IMR-90 (cell line): Measurements from ENCODE around the gene CAMTA2. TPM values are rescaled to one million over a fixed set of nuclear protein-coding genes. Genes with fewer than 3 reads are reported as not detected.
A peak's percentile ranks its signal among the peaks of the same experiment; 100 is the strongest.

Source experiments
- ATAC-seq: fragments of 200-7000 bp; cut with Tn5 transposase; 2 replicates; pipeline ENCODE4 v1.9.1; 2020; ENCODE audit warnings: low read depth, mild to moderate bottlenecking, moderate library complexity
- BruUV-seq: library from RNA; stranded (reverse); fragments of 400-500 nt; replicated peaks from 2 replicates; lab custom pipeline; 2021; lab: Mats Ljungman, UMichigan
- CTCF ChIA-PET: fragments of 300-600 bp; formaldehyde crosslinking; extraction: SDS; loops from one replicate; lab custom pipeline; 2021; ENCODE audit warnings: antibody characterized with exemption; lab: Yijun Ruan, JAX
- POLR2A ChIA-PET: fragments of 300-600 bp; sonication (Branson Sonifier 250); formaldehyde crosslinking; loops from one replicate; lab custom pipeline; 2022; ENCODE audit warnings: antibody characterized with exemption; ENCODE audit not compliant: unreplicated experiment; lab: Charles Lee
- DNase-seq: peaks from one replicate; pipeline ENCODE4 v3.0.0; 2013
- H2AFZ ChIP-seq: replicated peaks from 2 replicates; pipeline ENCODE3; 2013; ENCODE audit warnings: low read length, mild to moderate bottlenecking; ENCODE audit not compliant: poor library complexity
- H2AK5ac ChIP-seq: 2 replicates; pipeline ENCODE4 v1.6.1; 2013; ENCODE audit warnings: low read depth, low read length, inconsistent platforms
- H2AK9ac ChIP-seq: replicated peaks from 2 replicates; pipeline ENCODE3; 2013; ENCODE audit warnings: mild to moderate bottlenecking, low read depth, low read length, moderate library complexity; ENCODE audit not compliant: poor library complexity
- H2BK120ac ChIP-seq: 2 replicates; pipeline ENCODE4 v1.6.1; 2013; ENCODE audit warnings: low read depth, low read length, inconsistent platforms
- H2BK15ac ChIP-seq: 3 replicates; pipeline ENCODE4 v1.6.1; 2013; ENCODE audit warnings: low read depth, low read length, inconsistent platforms
- H2BK20ac ChIP-seq: 2 replicates; pipeline ENCODE4 v1.6.1; 2013; ENCODE audit warnings: low read depth, mild to moderate bottlenecking, inconsistent platforms, low read length, moderate library complexity
- H2BK5ac ChIP-seq: 2 replicates; pipeline ENCODE4 v1.6.1; 2013; ENCODE audit warnings: mild to moderate bottlenecking, low read depth, low read length, inconsistent platforms; ENCODE audit not compliant: poor library complexity, severe bottlenecking
- H3K14ac ChIP-seq: replicated peaks from 2 replicates; pipeline ENCODE4 v1.6.1; 2013; ENCODE audit warnings: low read depth, low read length, inconsistent platforms
- H3K18ac ChIP-seq: 2 replicates; pipeline ENCODE4 v1.6.1; 2013; ENCODE audit warnings: low read depth, low read length, control low read depth
- H3K23ac ChIP-seq: 2 replicates; pipeline ENCODE4 v1.6.1; 2013; ENCODE audit warnings: low read depth, low read length, inconsistent platforms
- H3K27ac ChIP-seq: 2 replicates; pipeline ENCODE4 v1.5.1; 2013; ENCODE audit warnings: mild to moderate bottlenecking, control low read depth, low read length; ENCODE audit not compliant: insufficient read depth
- H3K27me3 ChIP-seq: 2 replicates; pipeline ENCODE4 v1.6.1; 2013; ENCODE audit warnings: low read length; ENCODE audit not compliant: control insufficient read depth, insufficient read depth
- H3K36me3 ChIP-seq: 2 replicates; pipeline ENCODE4 v1.6.1; 2013; ENCODE audit warnings: low read length, mixed read lengths; ENCODE audit not compliant: control insufficient read depth, insufficient read depth
- H3K4ac ChIP-seq: 2 replicates; pipeline ENCODE4 v1.6.1; 2013; ENCODE audit warnings: low read depth, low read length, inconsistent platforms
- H3K4me1 ChIP-seq: 2 replicates; pipeline ENCODE4 v1.6.1; 2013; ENCODE audit warnings: low read length, mixed read lengths; ENCODE audit not compliant: control insufficient read depth, insufficient read depth
- H3K4me2 ChIP-seq: 2 replicates; pipeline ENCODE4 v1.6.1; 2013; ENCODE audit warnings: low read depth, mild to moderate bottlenecking, control low read depth, low read length, moderate library complexity
- H3K4me3 ChIP-seq: 2 replicates; pipeline ENCODE4 v1.5.1; 2013; ENCODE audit warnings: low read depth, mild to moderate bottlenecking, control low read depth, low read length, moderate library complexity; ENCODE audit not compliant: insufficient read depth
- H3K56ac ChIP-seq: 2 replicates; pipeline ENCODE4 v1.6.1; 2013; ENCODE audit warnings: low read length, inconsistent platforms; ENCODE audit not compliant: insufficient read depth; ENCODE audit errors: extremely low read depth
- H3K79me1 ChIP-seq, 2 experiments: 2 replicates each; pipeline ENCODE4 v1.6.1; 2013; ENCODE audit warnings: low read length in 2 of 2, inconsistent platforms in 1 of 2, low read depth in 1 of 2
- H3K9ac ChIP-seq: 2 replicates; pipeline ENCODE4 v1.6.1; 2013; ENCODE audit warnings: low read depth, low read length, control low read depth
- H3K9me1 ChIP-seq: 2 replicates; pipeline ENCODE4 v1.6.1; 2013; ENCODE audit warnings: low read length, inconsistent platforms; ENCODE audit not compliant: insufficient read depth
- H3K9me3 ChIP-seq: 2 replicates; pipeline ENCODE4 v1.6.1; 2013; ENCODE audit warnings: low read length; ENCODE audit not compliant: control insufficient read depth, insufficient read depth
- H4K20me1 ChIP-seq: 2 replicates; pipeline ENCODE4 v1.6.1; 2013; ENCODE audit warnings: low read length, inconsistent platforms; ENCODE audit not compliant: insufficient read depth
- H4K5ac ChIP-seq: 2 replicates; pipeline ENCODE4 v1.6.1; 2013; ENCODE audit warnings: mild to moderate bottlenecking, low read depth, low read length, control low read depth
- H4K8ac ChIP-seq, 2 experiments: 2 replicates each; pipeline ENCODE4 v1.6.1; 2013; ENCODE audit warnings: low read depth in 2 of 2, low read length in 2 of 2, control low read depth in 1 of 2, inconsistent platforms in 1 of 2
- H4K91ac ChIP-seq: 2 replicates; pipeline ENCODE4 v1.6.1; 2013; ENCODE audit warnings: low read depth, low read length, inconsistent platforms; ENCODE audit not compliant: insufficient read depth
- BHLHE40 ChIP-seq: fragments of 150-350 bp; IDR thresholded peaks from 2 replicates; pipeline ENCODE4 v1.6.1; 2016; ENCODE audit warnings: mild to moderate bottlenecking, low read depth, low read length
- CEBPB ChIP-seq: IDR thresholded peaks from 2 replicates; pipeline ENCODE4 v1.6.1; 2012; ENCODE audit warnings: low read depth, low read length, improper control_type of control experiment
- CTCF ChIP-seq: conservative IDR thresholded peaks from 2 replicates; pipeline ENCODE4 v1.5.1; 2012; ENCODE audit warnings: mild to moderate bottlenecking, low read depth, low read length, improper control_type of control experiment
- ELK1 ChIP-seq: fragments of 150-350 bp; IDR thresholded peaks from 2 replicates; pipeline ENCODE4 v1.6.1; 2016; ENCODE audit warnings: low read depth, mild to moderate bottlenecking, low read length, moderate library complexity, borderline replicate concordance
- FOS ChIP-seq: fragments of 150-350 bp; IDR thresholded peaks from 2 replicates; pipeline ENCODE4 v1.6.1; 2016; ENCODE audit warnings: low read depth, low read length
- MAFK ChIP-seq: IDR thresholded peaks from 2 replicates; pipeline ENCODE4 v1.6.1; 2012; ENCODE audit warnings: low read depth, low read length, improper control_type of control experiment
- MAZ ChIP-seq: IDR thresholded peaks from 2 replicates; pipeline ENCODE4 v1.6.1; 2012; ENCODE audit warnings: low read depth, mild to moderate bottlenecking, low read length, improper control_type of control experiment, moderate library complexity, borderline replicate concordance
- MXI1 ChIP-seq: IDR thresholded peaks from 2 replicates; pipeline ENCODE4 v1.6.1; 2012; ENCODE audit warnings: low read depth, mild to moderate bottlenecking, low read length, moderate library complexity, borderline replicate concordance
- NFE2L2 ChIP-seq: fragments of 150-350 bp; IDR thresholded peaks from 2 replicates; pipeline ENCODE4 v1.6.1; 2016; ENCODE audit warnings: low read depth, mild to moderate bottlenecking, low read length
- POLR2A ChIP-seq: IDR thresholded peaks from 2 replicates; pipeline ENCODE4 v1.6.1; 2012; ENCODE audit warnings: mild to moderate bottlenecking, low read depth, low read length
- RAD21 ChIP-seq: IDR thresholded peaks from 2 replicates; pipeline ENCODE4 v1.6.1; 2012; ENCODE audit warnings: low read length, improper control_type of control experiment
- RCOR1 ChIP-seq: IDR thresholded peaks from 2 replicates; pipeline ENCODE4 v1.6.1; 2012; ENCODE audit warnings: mild to moderate bottlenecking, low read length, improper control_type of control experiment; ENCODE audit not compliant: insufficient replicate concordance
- RFX5 ChIP-seq: IDR thresholded peaks from 2 replicates; pipeline ENCODE4 v1.8.0; 2012; ENCODE audit warnings: low read depth, mild to moderate bottlenecking, low read length, moderate library complexity
- SMC3 ChIP-seq: fragments of 150-350 bp; IDR thresholded peaks from 2 replicates; pipeline ENCODE4 v1.6.1; 2016; ENCODE audit warnings: low read depth, mild to moderate bottlenecking, antibody characterized with exemption, low read length, moderate library complexity
- USF2 ChIP-seq: fragments of 150-350 bp; IDR thresholded peaks from 2 replicates; pipeline ENCODE4 v1.6.1; 2017; ENCODE audit warnings: mild to moderate bottlenecking, antibody characterized with exemption, low read length, low read depth
- WGBS, 2 experiments: methylation state at CpG; one replicate each; pipeline versions ENCODE4 v1.1.5 to v1.1.7; 2013; ENCODE audit warnings: missing lambda C conversion rate in 2 of 2; ENCODE audit not compliant: insufficient read length in 1 of 2; ENCODE audit errors: extremely low coverage in 2 of 2; 5-methylcytosine and 5-hydroxymethylcytosine counted together
- dilution Hi-C: fragments of 300-500 bp; cut with HindIII; formaldehyde crosslinking; loops from one replicate; pipeline ENCODE4 v1.14.3; 2018; ENCODE audit warnings: low sequenced_read_pairs; ENCODE audit not compliant: unreplicated experiment
- in situ Hi-C: fragments of 300-500 bp; cut with MboI; formaldehyde crosslinking; loops from 3 replicates; pipeline ENCODE4 v1.14.3; 2019; ENCODE audit warnings: low sequenced_read_pairs, inconsistent platforms, mixed read lengths
- intact Hi-C: fragments of 100-400 bp; cut with micrococcal nuclease; formaldehyde crosslinking; loops from 2 replicates; pipeline ENCODE4 v1.10.0; 2022
- polyA plus RNA-seq, 3 experiments: library from polyadenylated mRNA; depleted of rRNA; stranded (reverse); fragments of >200 nt; gene quantifications; 2 replicates each; pipeline ENCODE4 v1.2.3, GENCODE V29; 2012; ENCODE audit warnings: low replicate concordance in 1 of 3
- total RNA-seq: library from RNA; depleted of rRNA; stranded (reverse); fragments of >200 nt; gene quantifications from 2 replicates; pipeline ENCODE4 v1.2.3, GENCODE V29; 2012

CAMTA2 gene
- total and polyA plus RNA-seq, 2 of the 4 experiments (the other 2 are of a cell fraction) = 1.4 to 54.7 TPM

- Histone ChIP-seq H3K9ac (peak overlapping the region; percentile 89), H2AFZ (no peak overlapping the region), H4K8ac (no peak overlapping the region), H3K14ac (peak overlapping the region; percentile 88; the same call in 1 of the 2 replicates), H3K23ac (peak overlapping the region; percentile 78), H4K91ac (no peak overlapping the region), H2AK5ac (peak overlapping the region; percentile 59; the same call in 1 of the 2 replicates), H2BK5ac (peak overlapping the region; percentile 39), H3K4ac (peak overlapping the region; percentile 27), H3K18ac (no peak overlapping the region), H3K36me3 (peaks cover 37% of the 10 kb centered on the region), H4K20me1 (peaks cover 26% of the 10 kb centered on the region), H4K5ac (no peak overlapping the region), H3K27me3 (no peaks in the 10 kb centered on the region), H3K56ac (no peak overlapping the region; the same call in 1 of the 2 replicates), H3K4me3 (peak overlapping the region; percentile 8; the same call in 1 of the 2 replicates), H3K4me1 (peaks cover 21% of the 10 kb centered on the region), H3K27ac (peak overlapping the region; percentile 76; the same call in 1 of the 2 replicates), H2AK9ac (peak overlapping the region; percentile 97), H3K9me3 (no peaks in the 10 kb centered on the region), H3K4me2 (peak overlapping the region; percentile 96), H2BK15ac (no peak overlapping the region), H2BK20ac (no peak overlapping the region), H3K79me1 (peaks cover 28 to 53% of the 10 kb centered on the region in 2 experiments), H2BK120ac (no peak overlapping the region), H3K9me1 (peaks cover 18% of the 10 kb centered on the region)
- intact Hi-C loops = no loop called here
- no peak for ATAC-seq
- DNase-seq = no peak
- in situ Hi-C loops = no loop called here
- dilution Hi-C loops = no loop called here
- ChIA-PET POLR2A (interaction anchor here (0.6 kb wide), 1 partner anchor 10 kb away, joined by 3 read pairs; no protein-coding TSS in a partner anchor), CTCF (no interaction called here)
- BruUV-seq = TSS peak; percentile 39
- 85% methylated on average over 5 of the region's 12 CpGs; no CpG with 5 or more reads in 1 of the 2 experiments for WGBS, 2 experiments
- TF ChIP-seq CTCF (no peak), RAD21 (no peak), ELK1 (no peak), USF2 (no peak), RFX5 (no peak), MAFK (no peak), CEBPB (no peak), RCOR1 (no peak), NFE2L2 (no peak), BHLHE40 (no peak), POLR2A (no peak), MXI1 (no peak), FOS (no peak), MAZ (no peak), SMC3 (no peak)
Measured at GRCh38 chr17:4999430-5000093, 12.1 kb upstream of the CAMTA2 start.
